Upper lobe of right lung (tissue), 1 donor: ENCODE measurements around the gene TJP3. TPM values are rescaled to one million over a fixed set of nuclear protein-coding genes. Genes with fewer than 3 reads are reported as not detected.
A peak's percentile ranks its signal among the peaks of the same experiment; 100 is the strongest.

Source experiments
- ATAC-seq: fragments of 200-7000 bp; cut with Tn5 transposase; one replicate; pipeline ENCODE4 v1.9.1; 2020; ENCODE audit warnings: mild to moderate bottlenecking, moderate library complexity
- DNase-seq: peaks from one replicate; pipeline ENCODE4 v3.0.0-alpha.2; 2020
- H3K27ac ChIP-seq: fragments of 200-600 bp; one replicate; pipeline ENCODE4 v1.8.0; 2022
- H3K27me3 ChIP-seq: fragments of 200-600 bp; one replicate; pipeline ENCODE4 v1.8.0; 2022; ENCODE audit warnings: mild to moderate bottlenecking
- H3K36me3 ChIP-seq: fragments of 200-600 bp; one replicate; pipeline ENCODE4 v1.8.0; 2022
- H3K4me1 ChIP-seq: fragments of 200-600 bp; one replicate; pipeline ENCODE4 v1.8.0; 2022
- H3K4me3 ChIP-seq: fragments of 200-600 bp; one replicate; pipeline ENCODE4 v1.8.0; 2022; ENCODE audit warnings: mild to moderate bottlenecking
- H3K9me3 ChIP-seq: fragments of 200-600 bp; one replicate; pipeline ENCODE4 v1.8.0; 2022
- CTCF ChIP-seq: fragments of 200-600 bp; IDR thresholded peaks from one replicate; pipeline ENCODE4 v1.8.0; 2022; ENCODE audit warnings: antibody characterized with exemption
- intact Hi-C: fragments of 100-400 bp; cut with DNase I; formaldehyde crosslinking; loops from one replicate; pipeline ENCODE4 v1.11.0; 2022
- long read RNA-seq: library from polyadenylated mRNA; unstranded; transcript quantifications from one replicate; pipeline ENCODE4 v2.0.0, GENCODE V29; 2021
- total RNA-seq: library from RNA; stranded (reverse); fragmentation: NEBNext Ultra II Directional; extraction: Animal tissue kit (Norgen Biotek cat#: 25700); gene quantifications from one replicate; pipeline ENCODE4 v1.2.1, GENCODE V29; 2021
- donor health status: DM: no; HTN: yes; CAD: no; lungs with severe emphysema.

Gene TJP3
- 23.0 TPM for total RNA-seq
- long read RNA-seq, transcript TJP3-202 (21 exons, 3,350 nt) = major isoform, 27 of 43 reads
- long read RNA-seq, partial matches to known transcripts = 10 of 43 reads
- long read RNA-seq, other reads (novel, unspliced or antisense) = 1 of 43 reads

GRCh38 chr19:3708207-3708931 is at the start of gene TJP3:
Gene TJP3, plus strand, starts transcription at chr19:3708384. Its CDS starts 20,049 bp downstream, at chr19:3728433.
- no peaks in the 10 kb centered on the region for H3K36me3 ChIP-seq
- H3K4me1 ChIP-seq = peaks cover 9% of the 10 kb centered on the region
- H3K9me3 ChIP-seq = no peaks in the 10 kb centered on the region
- peaks cover 10% of the 10 kb centered on the region for H3K27me3 ChIP-seq
- peak; percentile 92 for DNase-seq
- H3K4me3 ChIP-seq = peak within 1 kb of the TSS; percentile 48
- ATAC-seq = peak; percentile 81
- intact Hi-C loops = loop anchor here (5.0 kb wide), 1 partner anchor 41 kb away; no protein-coding TSS in a partner anchor
- no peak for TF ChIP-seq CTCF
- H3K27ac ChIP-seq = peak within 1 kb of the TSS; percentile 66

GRCh38 chr19:3658870-3659745 is 49.1 kb upstream of the TJP3 start:
- no peak for TF ChIP-seq CTCF
- Histone ChIP-seq H3K9me3 (no peaks in the 10 kb centered on the region), H3K27ac (no peak overlapping the region), H3K4me1 (no peaks in the 10 kb centered on the region), H3K36me3 (peaks cover 40% of the 10 kb centered on the region), H3K4me3 (no peak overlapping the region), H3K27me3 (no peaks in the 10 kb centered on the region)
- no peak for DNase-seq
- intact Hi-C loops = no loop called here
- no peak for ATAC-seq

GRCh38 chr19:3659746-3660112 is 48.5 kb upstream of the TJP3 start:
- TF ChIP-seq CTCF = no peak
- H3K4me3 ChIP-seq = no peak overlapping the region
- peaks cover 45% of the 10 kb centered on the region for H3K36me3 ChIP-seq
- DNase-seq = no peak
- no peak overlapping the region for H3K27ac ChIP-seq
- no peaks in the 10 kb centered on the region for H3K4me1 ChIP-seq
- no peaks in the 10 kb centered on the region for H3K9me3 ChIP-seq
- intact Hi-C loops = no loop called here
- no peak for ATAC-seq
- no peaks in the 10 kb centered on the region for H3K27me3 ChIP-seq

GRCh38 chr19:3660493-3661219 is 47.5 kb upstream of the TJP3 start:
- ATAC-seq (no peak), DNase-seq (no peak)
- Histone ChIP-seq H3K4me1 (no peaks in the 10 kb centered on the region), H3K4me3 (no peak overlapping the region), H3K27me3 (no peaks in the 10 kb centered on the region), H3K9me3 (no peaks in the 10 kb centered on the region), H3K27ac (no peak overlapping the region), H3K36me3 (peaks cover 50% of the 10 kb centered on the region)
- intact Hi-C loops = no loop called here
- TF ChIP-seq CTCF = no peak
